ENCODE results near the gene TBC1D28.
"Not testable (repeated sequence)": the region's sequence is repeated elsewhere in the genome, so short reads cannot be mapped to it uniquely, and the experiment has no call there.

Gene TBC1D28

DNA sequence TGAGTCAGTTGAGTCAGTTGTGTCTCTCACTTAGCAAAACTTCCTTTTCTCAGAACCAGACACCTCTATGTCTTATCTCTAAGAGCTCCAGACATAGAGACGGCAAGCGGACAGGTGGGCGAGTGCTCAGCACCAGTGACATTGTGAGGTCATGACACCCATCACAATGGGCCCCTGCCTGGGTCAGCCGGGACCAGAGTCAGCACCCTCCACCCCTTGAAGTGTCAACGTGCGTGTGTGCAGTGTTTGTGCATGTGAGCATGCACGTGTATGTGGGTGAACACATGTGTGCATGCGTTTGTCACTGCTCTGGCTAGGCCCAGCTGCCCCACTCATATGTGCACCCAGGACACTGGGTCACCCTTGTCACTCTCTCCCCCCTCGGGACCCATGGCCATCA is at the start of gene TBC1D28:
Gene TBC1D28 (minus strand): TSS at position 101 of the 400 bp plus-strand sequence. CDS start 3,039 bp downstream, outside the sequence.
- H3K4me3 ChIP-seq; H4K20me1 ChIP-seq; H3K4me1 ChIP-seq; H3K36me3 ChIP-seq; H3K9me3 ChIP-seq (replicated peaks in 1 of 11); H3K4me2 ChIP-seq; H3K27ac ChIP-seq; H3K27me3 ChIP-seq; H3K9ac ChIP-seq: not testable (repeated sequence)

DNA sequence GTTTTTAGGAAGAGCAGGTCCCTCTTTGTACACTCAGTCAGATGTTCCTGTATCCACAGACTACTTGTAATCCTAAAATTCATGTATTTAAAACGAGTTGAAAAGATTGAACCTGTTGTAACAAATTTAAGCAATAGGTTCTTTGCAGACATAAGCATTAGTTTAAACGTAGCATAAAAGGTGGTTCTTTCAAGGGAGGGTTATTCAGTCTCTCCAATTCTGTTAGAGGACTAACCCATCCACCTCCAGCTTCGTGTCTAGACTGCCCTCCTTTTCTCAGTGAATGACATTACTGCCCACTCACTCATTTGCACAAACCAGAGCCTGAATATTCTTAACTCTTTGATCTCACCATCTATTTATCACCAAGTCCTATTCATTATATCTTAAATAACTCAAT is 38.5 kb upstream of the TBC1D28 start:
- peak overlapping the region in 9 of 11 experiments; percentile 71 to 83 (median 79); a peak in 12 of 22 replicates for H3K9ac ChIP-seq
- peaks cover under 1 to 22% (median 13%) of the 10 kb centered on the region in 11 experiments; a peak in 19 of 22 replicates for H3K9me3 ChIP-seq (replicated peaks in 1 of 11)
- H3K4me2 ChIP-seq: peak overlapping the region; percentile 26 to 77 (median 44); a peak in 15 of 22 replicates
- not testable (repeated sequence) for H4K20me1 ChIP-seq, H3K27me3 ChIP-seq, H3K4me1 ChIP-seq
- peak overlapping the region in 3 of 11 experiments; percentile 4 to 75 (median 69); a peak in 2 of 22 replicates for H3K27ac ChIP-seq
- peaks cover 0 to 24% (median 16%) of the 10 kb centered on the region in 11 experiments; a peak in 18 of 22 replicates for H3K36me3 ChIP-seq
- H3K4me3 ChIP-seq: peak overlapping the region; percentile 52 to 72 (median 65)

DNA sequence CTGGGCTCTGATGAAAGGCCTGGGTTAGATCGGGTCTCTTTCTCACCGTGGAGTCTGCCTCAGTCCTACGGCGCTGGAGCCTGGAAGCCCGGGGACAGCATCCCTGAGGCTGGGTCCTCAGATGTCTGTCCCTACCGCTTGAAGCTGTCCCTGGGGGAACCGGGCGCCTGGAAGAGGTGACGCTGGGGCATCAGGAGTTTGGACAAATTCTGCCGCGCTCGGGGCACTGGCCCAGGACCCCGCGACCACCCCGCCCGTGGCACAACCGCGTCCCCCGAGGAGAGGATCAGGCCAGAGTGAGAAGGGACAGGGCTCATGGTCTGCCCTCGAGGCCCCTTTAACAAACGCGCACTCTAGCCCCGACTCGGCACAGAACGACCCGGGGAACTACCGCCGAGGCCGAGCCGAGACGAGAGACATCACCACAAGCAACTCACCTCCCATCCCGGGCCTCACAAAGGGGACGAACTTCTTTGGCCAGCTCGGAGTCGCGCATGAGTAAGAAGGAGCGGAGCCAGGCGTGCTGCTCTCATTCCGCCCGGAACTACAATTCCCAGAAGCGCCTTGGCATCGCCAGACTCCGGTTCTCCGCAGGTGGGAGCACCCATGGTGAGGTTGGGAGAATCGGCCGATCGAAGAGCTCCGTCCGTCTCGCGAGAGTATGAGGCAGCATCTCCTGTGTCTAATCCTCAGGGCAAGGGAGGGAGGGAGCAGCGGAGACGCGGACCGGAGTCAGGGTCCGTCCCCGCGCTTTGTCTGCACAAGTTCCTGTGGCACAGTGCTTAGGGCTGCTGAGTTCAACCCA is 37.8 kb upstream of the TBC1D28 start, which contains the start of gene FOXO3B:
Gene FOXO3B (minus strand): TSS at position 548 of the 805 bp plus-strand sequence. CDS start 663 bp downstream, outside the sequence.
- not testable (repeated sequence) for H3K4me1 ChIP-seq, H3K27me3 ChIP-seq, H4K20me1 ChIP-seq
- Histone ChIP-seq H3K4me2 (peak within 1 kb of the TSS; percentile 46 to 77 (median 59); a peak in 20 of 22 replicates), H3K9ac (peak within 1 kb of the TSS; percentile 65 to 83 (median 78); a peak in 21 of 22 replicates), H3K36me3 (peaks cover 4 to 31% (median 23%) of the 10 kb centered on the region in 11 experiments; a peak in 20 of 22 replicates), H3K4me3 (peak within 1 kb of the TSS; percentile 52 to 72 (median 65)), H3K27ac (peak within 1 kb of the TSS in 10 of 11 experiments; percentile 47 to 79 (median 76); a peak in 20 of 22 replicates), H3K9me3 (replicated peaks in 1 of 11) (peaks cover 7 to 29% (median 20%) of the 10 kb centered on the region in 11 experiments)

DNA sequence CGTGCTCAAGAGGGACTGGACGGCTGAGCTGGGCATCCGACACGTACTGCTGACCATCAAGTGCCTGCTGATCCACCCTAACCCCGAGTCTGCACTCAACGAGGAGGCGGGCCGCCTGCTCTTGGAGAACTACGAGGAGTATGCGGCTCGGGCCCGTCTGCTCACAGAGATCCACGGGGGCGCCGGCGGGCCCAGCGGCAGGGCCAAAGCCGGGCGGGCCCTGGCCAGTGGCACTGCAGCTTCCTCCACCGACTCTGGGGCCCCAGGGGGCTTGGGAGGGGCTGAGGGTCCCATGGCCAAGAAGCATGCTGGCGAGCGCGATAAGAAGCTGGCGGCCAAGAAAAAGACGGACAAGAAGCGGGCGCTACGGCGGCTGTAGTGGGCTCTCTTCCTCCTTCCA is 33.2 kb upstream of the TBC1D28 start:
- not testable (repeated sequence) for H3K27ac ChIP-seq, H4K20me1 ChIP-seq, H3K4me3 ChIP-seq, H3K9ac ChIP-seq, H3K4me1 ChIP-seq, H3K4me2 ChIP-seq, H3K27me3 ChIP-seq
- Histone ChIP-seq H3K36me3 (peaks cover 22 to 68% (median 53%) of the 10 kb centered on the region in 11 experiments), H3K9me3 (replicated peaks in 1 of 11) (peaks cover 43 to 64% (median 60%) of the 10 kb centered on the region in 11 experiments)

DNA sequence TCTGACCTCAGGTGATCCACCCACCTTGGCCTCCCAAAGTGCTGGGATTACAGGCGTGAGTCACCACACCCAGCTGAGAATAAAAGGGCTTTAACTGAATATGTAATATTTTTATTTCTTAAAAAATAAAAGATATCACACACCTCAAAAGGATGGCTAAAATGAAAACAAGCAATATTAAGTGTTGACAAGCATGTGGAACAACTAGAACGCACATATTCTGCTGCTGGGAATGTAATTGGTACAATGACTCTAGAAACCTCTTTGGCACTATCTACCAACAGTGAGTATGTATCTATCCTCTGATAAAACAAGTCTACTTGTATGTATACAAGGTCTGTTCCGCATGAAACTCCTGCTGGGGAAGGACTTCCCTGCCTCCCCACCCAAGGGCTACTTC is 32.7 kb upstream of the TBC1D28 start:
- H4K20me1 ChIP-seq, H3K9ac ChIP-seq, H3K27me3 ChIP-seq, H3K4me2 ChIP-seq, H3K27ac ChIP-seq, H3K4me3 ChIP-seq, H3K4me1 ChIP-seq: not testable (repeated sequence)
- Histone ChIP-seq H3K36me3 (peaks cover 27 to 73% (median 58%) of the 10 kb centered on the region in 11 experiments), H3K9me3 (replicated peaks in 1 of 11) (peaks cover 47 to 69% (median 65%) of the 10 kb centered on the region in 11 experiments)

DNA sequence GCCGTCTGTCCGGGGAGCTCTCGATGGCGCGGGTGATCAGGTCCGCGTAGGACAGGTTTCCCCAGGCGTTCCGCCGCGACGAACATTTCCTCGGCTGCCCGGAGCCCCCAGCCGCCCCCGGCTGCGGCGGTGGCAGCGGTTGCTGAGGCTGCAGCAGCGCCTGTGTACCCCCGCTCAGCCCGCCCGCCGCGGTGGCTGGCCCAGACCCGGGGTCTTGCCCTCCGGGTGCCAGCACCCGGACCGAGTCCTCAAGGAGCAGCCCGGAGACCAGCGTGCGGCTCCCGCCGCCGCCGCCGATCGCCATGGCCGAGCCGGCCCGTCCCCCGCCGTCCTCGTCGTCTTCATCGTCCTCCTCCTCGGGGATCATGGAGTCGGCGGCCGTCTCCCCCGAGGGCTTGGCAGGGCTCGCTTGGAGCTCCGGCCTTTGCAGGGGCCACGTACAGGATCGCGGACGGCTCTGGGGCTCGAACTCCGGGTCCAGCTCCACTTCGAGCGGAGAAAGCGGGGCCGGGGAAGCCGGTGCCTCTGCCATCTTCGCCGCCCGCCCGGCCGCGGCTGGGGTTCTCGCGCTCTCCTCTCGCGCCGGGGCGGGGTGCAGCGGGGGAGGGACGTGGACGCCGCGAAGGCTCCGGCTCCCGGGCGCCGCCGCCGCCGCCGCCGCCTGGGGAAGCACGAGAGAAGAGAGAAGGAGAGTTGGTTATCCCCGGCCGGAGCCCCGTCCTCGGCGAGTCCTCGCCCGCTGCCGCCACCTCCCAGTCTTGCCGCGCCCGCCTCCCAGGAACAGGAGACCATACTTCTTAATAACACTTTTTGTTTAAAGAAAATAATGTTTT is 28.4 kb upstream of the TBC1D28 start:
- not testable (repeated sequence) for H3K9ac ChIP-seq, H4K20me1 ChIP-seq, H3K27ac ChIP-seq, H3K4me1 ChIP-seq, H3K4me2 ChIP-seq, H3K27me3 ChIP-seq
- peaks cover 80 to 90% (median 84%) of the 10 kb centered on the region in 11 experiments for H3K9me3 ChIP-seq (replicated peaks in 1 of 11)
- peaks cover 55 to 86% (median 74%) of the 10 kb centered on the region in 11 experiments for H3K36me3 ChIP-seq
- peak overlapping the region in 2 of 10 experiments; percentile 19 to 35; a peak in 2 of 20 replicates for H3K4me3 ChIP-seq

DNA sequence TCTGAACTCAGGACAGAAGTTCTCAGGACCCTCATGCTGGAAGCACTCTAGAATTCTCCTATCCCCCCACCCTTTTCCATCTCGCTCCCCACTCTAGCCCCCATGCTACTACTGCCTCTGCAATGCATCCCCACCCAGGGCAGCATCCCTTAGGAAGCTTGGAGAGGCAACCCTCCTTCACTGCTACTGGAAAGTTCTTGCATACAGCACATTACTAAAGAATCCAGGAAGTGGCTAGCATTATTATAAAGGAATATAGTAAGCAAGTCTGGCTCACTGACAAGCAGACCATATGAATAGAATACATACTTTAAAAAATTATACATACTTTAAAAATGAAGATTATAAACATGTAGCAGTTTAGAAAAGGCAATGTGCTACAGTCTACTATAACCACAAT is 24.4 kb upstream of the TBC1D28 start:
- peaks cover 44 to 73% (median 57%) of the 10 kb centered on the region in 11 experiments for H3K36me3 ChIP-seq
- H3K27ac ChIP-seq, H3K9ac ChIP-seq, H3K4me2 ChIP-seq, H4K20me1 ChIP-seq, H3K4me3 ChIP-seq, H3K27me3 ChIP-seq, H3K4me1 ChIP-seq: not testable (repeated sequence)
- peaks cover 85 to 92% (median 89%) of the 10 kb centered on the region in 11 experiments for H3K9me3 ChIP-seq (replicated peaks in 1 of 11)

DNA sequence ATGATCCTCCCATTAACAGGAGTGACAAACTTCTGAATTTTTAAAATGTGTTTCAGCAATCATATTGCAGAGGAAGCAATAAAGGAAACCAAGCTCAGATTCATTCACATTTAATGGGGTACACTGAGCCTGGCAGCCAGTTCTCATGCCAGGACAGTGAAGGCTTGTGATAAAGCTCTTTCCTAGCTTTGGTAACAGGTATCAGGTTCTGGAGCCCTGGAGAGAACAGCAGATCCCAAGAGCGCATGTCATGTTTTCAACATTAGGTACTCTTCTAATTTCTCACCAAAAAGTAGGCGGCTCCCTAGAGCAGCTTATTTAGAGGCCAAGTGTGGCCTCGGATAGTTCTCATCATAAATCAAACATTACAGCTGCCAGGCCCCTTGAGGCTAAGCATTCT is 23.3 kb upstream of the TBC1D28 start:
- not testable (repeated sequence) for H4K20me1 ChIP-seq, H3K9ac ChIP-seq, H3K27me3 ChIP-seq, H3K4me2 ChIP-seq, H3K27ac ChIP-seq, H3K4me3 ChIP-seq, H3K4me1 ChIP-seq
- Histone ChIP-seq H3K36me3 (peaks cover 34 to 62% (median 46%) of the 10 kb centered on the region in 11 experiments), H3K9me3 (replicated peaks in 1 of 11) (peaks cover 85 to 92% (median 89%) of the 10 kb centered on the region in 11 experiments)

DNA sequence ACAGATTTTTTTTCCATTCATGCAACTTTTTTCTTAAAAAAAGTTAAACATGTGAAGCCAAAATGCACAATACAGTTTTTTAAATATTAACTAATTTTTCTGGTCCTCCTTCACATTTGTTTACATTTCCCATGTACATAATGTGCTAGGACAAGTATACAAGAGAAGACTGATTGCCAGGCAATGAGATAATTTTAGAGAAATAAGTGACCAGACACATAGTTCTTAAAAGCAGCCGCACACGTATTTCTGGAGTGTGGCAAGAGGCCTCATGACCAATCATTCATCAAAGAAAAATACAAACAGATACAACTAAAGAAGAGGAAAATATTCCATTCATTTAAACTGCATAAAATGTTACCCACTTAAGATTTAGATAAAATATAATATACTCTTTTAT is 22.1 kb upstream of the TBC1D28 start:
- H3K4me2 ChIP-seq, H4K20me1 ChIP-seq: not testable (repeated sequence)
- H3K9me3 ChIP-seq (replicated peaks in 1 of 11): peaks cover 85 to 92% (median 89%) of the 10 kb centered on the region in 11 experiments

DNA sequence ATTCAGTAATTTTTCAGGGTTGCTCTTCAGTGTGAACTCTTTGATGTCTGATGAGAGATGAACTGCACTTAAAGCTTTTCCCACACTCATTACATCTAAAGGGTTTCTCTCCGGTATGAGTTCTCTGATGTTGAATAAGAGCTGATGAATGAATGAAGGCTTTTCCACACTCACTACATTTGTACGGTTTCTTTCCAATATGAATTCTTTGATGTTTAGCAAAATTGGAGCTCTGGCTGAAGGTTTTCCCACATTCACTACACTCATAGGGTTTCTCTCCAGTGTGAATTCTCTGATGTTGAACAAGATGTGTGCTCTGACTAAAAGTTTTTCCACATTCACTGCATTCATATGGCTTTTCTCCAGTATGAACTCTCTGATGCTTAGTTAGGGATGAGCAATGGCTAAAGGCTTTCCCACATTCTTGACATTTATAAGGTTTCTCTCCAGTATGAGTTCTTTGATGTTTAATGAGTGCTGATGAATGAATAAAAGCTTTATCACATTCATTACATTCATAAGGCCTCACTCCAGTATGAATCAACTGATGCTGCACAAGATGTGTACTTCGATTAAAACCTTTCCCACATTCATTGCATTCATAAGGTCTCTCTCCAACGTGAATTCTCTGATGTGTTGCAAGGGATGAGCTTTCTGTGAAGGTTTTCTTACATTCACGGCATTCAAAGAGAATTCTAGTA is 17.9 kb upstream of the TBC1D28 start:
- H4K20me1 ChIP-seq, H3K27me3 ChIP-seq, H3K4me1 ChIP-seq, H3K9ac ChIP-seq, H3K4me3 ChIP-seq, H3K27ac ChIP-seq, H3K4me2 ChIP-seq: not testable (repeated sequence)
- peaks cover 0 to 13% (median 1%) of the 10 kb centered on the region in 11 experiments; a peak in 7 of 22 replicates for H3K36me3 ChIP-seq
- peaks cover 79 to 96% (median 85%) of the 10 kb centered on the region in 11 experiments for H3K9me3 ChIP-seq (replicated peaks in 1 of 11)

More for the DNA sequence above, 22.1 kb upstream of the TBC1D28 start:
- H3K36me3 ChIP-seq: peaks cover 23 to 50% (median 34%) of the 10 kb centered on the region in 11 experiments
- H3K9ac ChIP-seq, H3K4me3 ChIP-seq, H3K4me1 ChIP-seq, H3K27ac ChIP-seq, H3K27me3 ChIP-seq: not testable (repeated sequence)

DNA sequence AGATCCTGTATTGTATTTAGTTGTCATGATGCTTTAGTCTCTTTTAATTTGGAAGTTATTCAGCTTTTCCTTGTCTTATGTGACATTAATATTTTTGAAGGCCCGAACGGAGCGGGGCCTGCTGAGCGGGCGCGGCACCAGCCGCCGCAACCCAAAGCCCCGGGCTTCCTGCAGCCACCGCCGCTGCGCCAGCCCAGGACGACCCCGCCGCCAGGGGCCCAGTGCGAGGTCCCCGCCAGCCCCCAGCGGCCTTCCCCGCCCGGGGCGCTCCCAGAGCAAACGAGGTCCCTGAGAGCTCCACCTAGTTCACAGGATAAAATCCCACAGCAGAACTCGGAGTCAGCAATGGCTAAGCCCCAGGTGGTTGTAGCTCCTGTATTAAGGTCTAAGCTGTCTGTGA is 5.9 kb upstream of the TBC1D28 start:
- H3K4me3 ChIP-seq, H3K4me2 ChIP-seq, H3K9ac ChIP-seq, H3K4me1 ChIP-seq, H4K20me1 ChIP-seq, H3K27me3 ChIP-seq, H3K36me3 ChIP-seq, H3K27ac ChIP-seq: not testable (repeated sequence)
- H3K9me3 ChIP-seq (replicated peaks in 1 of 11): peaks cover 6 to 32% (median 15%) of the 10 kb centered on the region in 11 experiments; a peak in 19 of 22 replicates

DNA sequence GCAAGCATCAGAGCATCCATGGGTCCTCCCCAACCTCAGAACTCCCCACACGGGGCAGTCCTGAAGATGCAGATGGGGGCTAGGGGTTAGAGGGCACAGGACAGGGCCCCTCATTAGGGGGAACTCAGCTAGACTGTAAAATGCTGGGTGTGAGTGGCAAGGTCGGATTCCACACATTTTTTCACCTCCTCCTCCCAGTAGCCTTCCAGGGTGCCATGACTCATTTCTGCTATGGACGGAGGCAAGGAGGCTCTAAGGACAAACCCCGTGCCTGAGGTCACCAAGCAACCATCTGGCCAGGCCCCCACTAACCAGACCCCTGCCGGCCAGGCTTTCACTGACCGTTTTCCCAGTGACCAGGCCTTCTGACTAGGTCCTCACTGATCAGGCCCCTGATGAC is 1.1 kb downstream of the TBC1D28 start:
- not testable (repeated sequence) for H3K4me1 ChIP-seq; H3K9ac ChIP-seq; H4K20me1 ChIP-seq; H3K27me3 ChIP-seq; H3K4me2 ChIP-seq; H3K27ac ChIP-seq; H3K36me3 ChIP-seq; H3K4me3 ChIP-seq; H3K9me3 ChIP-seq (replicated peaks in 1 of 11)

Data from BLaER1 treated with 17β-estradiol and CSF1 and Interleukin-3, amounts not matched to agents 10 nM and 100 nM (cell line).